Gastrocnemius medialis (tissue), 4 donors: ENCODE measurements around the gene GPD1.

Source experiments
- CTCF ChIP-seq, 5 experiments: fragments of 450-650 bp in 3 of 5; fragments of 200-600 bp in 2 of 5; sonication (generic) in 2 of 5; IDR thresholded peaks in 4 of 5; conservative IDR thresholded peaks in 1 of 5; 1 replicate in 4 of 5; 2 replicates in 1 of 5; pipeline ENCODE4 v1.5.1; 2016 to 2019; ENCODE audit warnings: antibody characterized with exemption in 5 of 5, mild to moderate bottlenecking in 3 of 5, moderate library complexity in 3 of 5
- POLR2A ChIP-seq, 2 donors: fragments of 450-650 bp; IDR thresholded peaks; one replicate each; pipeline ENCODE4 v1.6.1; 2017; ENCODE audit warnings: antibody characterized with exemption in 2 of 2, mild to moderate bottlenecking in 2 of 2, moderate library complexity in 2 of 2

- TF ChIP-seq CTCF (IDR thresholded peaks at IDR 0.05 in 4 of 5, conservative IDR thresholded peaks at IDR 0.05 in 1 of 5) (no peak), POLR2A (IDR thresholded peaks at IDR 0.05) (no peak)
Measured at GRCh38 chr12:50069539-50069938, 34.3 kb upstream of the GPD1 start.
